ENCODE results near the gene SERINC5.

DNA sequence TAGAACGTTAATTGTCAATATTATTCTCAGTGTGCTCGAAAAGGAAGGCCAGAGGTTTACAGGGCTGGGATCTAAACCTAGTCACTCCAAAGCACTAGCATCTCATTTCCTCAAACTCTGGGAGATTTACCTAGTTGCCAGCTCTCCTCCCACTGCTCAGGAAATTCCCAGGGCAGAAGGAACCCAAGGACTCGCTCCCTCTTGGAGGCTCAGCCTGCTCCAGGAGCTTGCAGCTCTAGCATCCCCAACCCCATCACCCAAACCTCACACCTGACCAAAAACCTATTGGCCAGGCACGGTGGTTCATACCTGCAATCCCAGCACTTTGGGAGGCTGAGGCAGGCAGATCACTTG lies 26.0 kb downstream of the SERINC5 start:
- no peak for TF ChIP-seq EZH2 (IDR thresholded peaks at IDR 0.05)
- TF ChIP-seq POLR2AphosphoS5 (IDR thresholded peaks at IDR 0.05; ENCODE audit: borderline replicate concordance, low read depth, low read length), result no peak
- TF ChIP-seq FOXP2 (optimal IDR thresholded peaks at IDR 0.05; ENCODE audit: control extremely low read depth, extremely low read length, insufficient read depth), result no peak
